ENCODE data around the gene PCNX1. TPM values are rescaled to one million over a fixed set of nuclear protein-coding genes. Genes with fewer than 3 reads are reported as not detected.

Gene PCNX1
- total and polyA plus RNA-seq, 9 of the 15 experiments (the other 6 are each of a cell fraction or from before 2014, with no cell fraction given) = 0.30 to 4.5 (median 2.3) TPM

- TF ChIP-seq, protein P1, sequence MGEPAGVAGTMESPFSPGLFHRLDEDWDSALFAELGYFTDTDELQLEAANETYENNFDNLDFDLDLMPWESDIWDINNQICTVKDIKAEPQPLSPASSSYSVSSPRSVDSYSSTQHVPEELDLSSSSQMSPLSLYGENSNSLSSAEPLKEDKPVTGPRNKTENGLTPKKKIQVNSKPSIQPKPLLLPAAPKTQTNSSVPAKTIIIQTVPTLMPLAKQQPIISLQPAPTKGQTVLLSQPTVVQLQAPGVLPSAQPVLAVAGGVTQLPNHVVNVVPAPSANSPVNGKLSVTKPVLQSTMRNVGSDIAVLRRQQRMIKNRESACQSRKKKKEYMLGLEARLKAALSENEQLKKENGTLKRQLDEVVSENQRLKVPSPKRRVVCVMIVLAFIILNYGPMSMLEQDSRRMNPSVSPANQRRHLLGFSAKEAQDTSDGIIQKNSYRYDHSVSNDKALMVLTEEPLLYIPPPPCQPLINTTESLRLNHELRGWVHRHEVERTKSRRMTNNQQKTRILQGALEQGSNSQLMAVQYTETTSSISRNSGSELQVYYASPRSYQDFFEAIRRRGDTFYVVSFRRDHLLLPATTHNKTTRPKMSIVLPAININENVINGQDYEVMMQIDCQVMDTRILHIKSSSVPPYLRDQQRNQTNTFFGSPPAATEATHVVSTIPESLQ (CRISPR knock-in tag; IDR thresholded peaks at IDR 0.05) = no peak
- TF ChIP-seq CHCHD3 (CRISPR knock-in tag; IDR thresholded peaks at IDR 0.05) (no peak), NFIC (IDR thresholded peaks at IDR 0.05) (peak; percentile 89), ELK1 (CRISPR knock-in tag; IDR thresholded peaks at IDR 0.05) (no peak), SMAD1 (IDR thresholded peaks at IDR 0.05; ENCODE audit: low read depth, low read length, partially characterized antibody) (no peak), ZNF324 (CRISPR knock-in tag; IDR thresholded peaks at IDR 0.05) (no peak), CTBP1 (IDR thresholded peaks at IDR 0.05; ENCODE audit: borderline replicate concordance) (peak; percentile 47), SIX5 (IDR thresholded peaks at IDR 0.05; ENCODE audit: borderline replicate concordance in 1 of 2, insufficient read depth in 1 of 2, low read depth in 1 of 2, low read length in 2 of 2) (no peak), BMI1 (IDR thresholded peaks at IDR 0.05; ENCODE audit: low read length) (no peak), ZEB2 (IDR thresholded peaks at IDR 0.05) (peak; percentile 52; the same call in 1 of the 2 replicates), ATF7 (IDR thresholded peaks at IDR 0.05) (no peak), ZNF143 (CRISPR knock-in tag; IDR thresholded peaks at IDR 0.05) (no peak), ZNF224 (CRISPR knock-in tag; IDR thresholded peaks at IDR 0.05) (no peak), RHOXF2B (CRISPR knock-in tag; conservative IDR thresholded peaks at IDR 0.05) (no peak), RNF2 (IDR thresholded peaks at IDR 0.05) (no peak), MXD1 (CRISPR knock-in tag; IDR thresholded peaks at IDR 0.05; ENCODE audit: borderline replicate concordance, poor library complexity, severe bottlenecking) (no peak)
- TF ChIP-seq, protein P2, sequence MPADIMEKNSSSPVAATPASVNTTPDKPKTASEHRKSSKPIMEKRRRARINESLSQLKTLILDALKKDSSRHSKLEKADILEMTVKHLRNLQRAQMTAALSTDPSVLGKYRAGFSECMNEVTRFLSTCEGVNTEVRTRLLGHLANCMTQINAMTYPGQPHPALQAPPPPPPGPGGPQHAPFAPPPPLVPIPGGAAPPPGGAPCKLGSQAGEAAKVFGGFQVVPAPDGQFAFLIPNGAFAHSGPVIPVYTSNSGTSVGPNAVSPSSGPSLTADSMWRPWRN (IDR thresholded peaks at IDR 0.05; ENCODE audit: low read depth) = no peak
- TF ChIP-seq, protein P3, sequence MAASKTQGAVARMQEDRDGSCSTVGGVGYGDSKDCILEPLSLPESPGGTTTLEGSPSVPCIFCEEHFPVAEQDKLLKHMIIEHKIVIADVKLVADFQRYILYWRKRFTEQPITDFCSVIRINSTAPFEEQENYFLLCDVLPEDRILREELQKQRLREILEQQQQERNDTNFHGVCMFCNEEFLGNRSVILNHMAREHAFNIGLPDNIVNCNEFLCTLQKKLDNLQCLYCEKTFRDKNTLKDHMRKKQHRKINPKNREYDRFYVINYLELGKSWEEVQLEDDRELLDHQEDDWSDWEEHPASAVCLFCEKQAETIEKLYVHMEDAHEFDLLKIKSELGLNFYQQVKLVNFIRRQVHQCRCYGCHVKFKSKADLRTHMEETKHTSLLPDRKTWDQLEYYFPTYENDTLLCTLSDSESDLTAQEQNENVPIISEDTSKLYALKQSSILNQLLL (CRISPR knock-in tag; IDR thresholded peaks at IDR 0.05; ENCODE audit: borderline replicate concordance) = no peak
- TF ChIP-seq, protein P4, sequence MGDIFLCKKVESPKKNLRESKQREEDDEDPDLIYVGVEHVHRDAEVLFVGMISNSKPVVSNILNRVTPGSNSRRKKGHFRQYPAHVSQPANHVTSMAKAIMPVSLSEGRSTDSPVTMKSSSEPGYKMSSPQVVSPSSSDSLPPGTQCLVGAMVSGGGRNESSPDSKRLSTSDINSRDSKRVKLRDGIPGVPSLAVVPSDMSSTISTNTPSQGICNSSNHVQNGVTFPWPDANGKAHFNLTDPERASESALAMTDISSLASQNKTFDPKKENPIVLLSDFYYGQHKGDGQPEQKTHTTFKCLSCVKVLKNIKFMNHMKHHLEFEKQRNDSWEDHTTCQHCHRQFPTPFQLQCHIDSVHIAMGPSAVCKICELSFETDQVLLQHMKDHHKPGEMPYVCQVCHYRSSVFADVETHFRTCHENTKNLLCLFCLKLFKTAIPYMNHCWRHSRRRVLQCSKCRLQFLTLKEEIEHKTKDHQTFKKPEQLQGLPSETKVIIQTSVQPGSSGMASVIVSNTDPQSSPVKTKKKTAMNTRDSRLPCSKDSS (IDR thresholded peaks at IDR 0.05; ENCODE audit: low read depth, partially characterized antibody) = no peak
- TF ChIP-seq, protein P5, sequence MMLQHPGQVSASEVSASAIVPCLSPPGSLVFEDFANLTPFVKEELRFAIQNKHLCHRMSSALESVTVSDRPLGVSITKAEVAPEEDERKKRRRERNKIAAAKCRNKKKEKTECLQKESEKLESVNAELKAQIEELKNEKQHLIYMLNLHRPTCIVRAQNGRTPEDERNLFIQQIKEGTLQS (IDR thresholded peaks at IDR 0.05) = no peak
- TF ChIP-seq, protein P5 (CRISPR knock-in tag; conservative IDR thresholded peaks at IDR 0.05) = no peak
Measured at GRCh38 chr14:70884595-70885342, 22.5 kb upstream of the PCNX1 start (continued).
